H1 (cell line): ENCODE measurements around the gene TNIP3.

Experiments used
- CTCF ChIP-seq, 3 experiments: IDR thresholded peaks; 1 replicate in 2 of 3; 2 replicates in 1 of 3; pipeline versions ENCODE4 v1.5.1 to v1.6.1; 2011; ENCODE audit warnings: low read length in 3 of 3, mild to moderate bottlenecking in 3 of 3, inconsistent platforms in 2 of 3, low read depth in 1 of 3, moderate library complexity in 1 of 3; ENCODE audit not compliant: insufficient read depth in 1 of 3; ENCODE audit errors: control extremely low read depth in 1 of 3
- JUN ChIP-seq: IDR thresholded peaks from 2 replicates; pipeline ENCODE4 v1.6.1; 2011; ENCODE audit warnings: low read depth, mild to moderate bottlenecking, improper control_type of control experiment, low read length
- MAFK ChIP-seq: IDR thresholded peaks from 2 replicates; pipeline ENCODE4 v1.6.1; 2012; ENCODE audit warnings: low read depth, mild to moderate bottlenecking, improper control_type of control experiment, low read length
- POLR2A ChIP-seq, 2 experiments: IDR thresholded peaks; 1 replicate in 1 of 2; 2 replicates in 1 of 2; pipeline ENCODE4 v1.6.1; 2011; ENCODE audit warnings: low read depth in 2 of 2, low read length in 2 of 2, mild to moderate bottlenecking in 2 of 2; ENCODE audit errors: control extremely low read depth in 1 of 2
- SIN3A ChIP-seq, 2 experiments: IDR thresholded peaks in 1 of 2; conservative IDR thresholded peaks in 1 of 2; 2 replicates each; pipeline ENCODE4 v1.6.1; 2011 to 2012; ENCODE audit warnings: low read length in 2 of 2, improper control_type of control experiment in 1 of 2, low read depth in 1 of 2, mild to moderate bottlenecking in 1 of 2
- ZNF274 ChIP-seq: IDR thresholded peaks from 2 replicates; pipeline ENCODE4 v1.7.0; 2012; ENCODE audit warnings: low read length, borderline replicate concordance; ENCODE audit errors: extremely low read depth

GRCh38 chr4:121168446-121169281, 4.5 kb upstream of the TNIP3 start:
- TF ChIP-seq SIN3A (conservative IDR thresholded peaks at IDR 0.05 in 1 of 2, IDR thresholded peaks at IDR 0.05 in 1 of 2; ENCODE audit: low read depth in 1 of 2, low read length in 2 of 2), result no peak
- no peak for TF ChIP-seq JUN
- no peak for TF ChIP-seq CTCF (IDR thresholded peaks at IDR 0.05; ENCODE audit: control extremely low read depth in 1 of 3, insufficient read depth in 1 of 3, low read depth in 1 of 3, low read length in 3 of 3)
- no peak for TF ChIP-seq MAFK
- no peak for TF ChIP-seq ZNF274
- no peak for TF ChIP-seq POLR2A (IDR thresholded peaks at IDR 0.05; ENCODE audit: control extremely low read depth in 1 of 2, low read depth in 2 of 2, low read length in 2 of 2)
